Lung (tissue), 12 donors: ENCODE data around the gene ARG2. TPM values are rescaled to one million over a fixed set of nuclear protein-coding genes. Genes with fewer than 3 reads are reported as not detected.

Experiments used
- ATAC-seq: fragments of 200-7000 bp; cut with Tn5 transposase; one replicate; pipeline ENCODE4 v1.9.1; 2020; ENCODE audit warnings: moderate number of reproducible peaks; ENCODE audit not compliant: insufficient read depth, low FRiP score
- DNase-seq, 3 donors: peaks; one replicate each; pipeline ENCODE4 v3.0.0-alpha.2; 2013 to 2017
- H3K27ac ChIP-seq, 2 donors: one replicate each; pipeline ENCODE4 v1.5.1; 2013; ENCODE audit warnings: mild to moderate bottlenecking in 2 of 2, moderate library complexity in 2 of 2, control low read depth in 1 of 2, inconsistent platforms in 1 of 2, low read depth in 1 of 2, low read length in 1 of 2
- H3K27me3 ChIP-seq, 3 donors: one replicate each; pipeline ENCODE4 v1.5.1; 2013; ENCODE audit warnings: low read length in 2 of 3; ENCODE audit not compliant: control insufficient read depth in 3 of 3, insufficient read depth in 3 of 3
- H3K36me3 ChIP-seq, 4 donors: one replicate each; pipeline ENCODE4 v1.5.1; 2013; ENCODE audit warnings: low read length in 4 of 4, mild to moderate bottlenecking in 1 of 4, moderate library complexity in 1 of 4; ENCODE audit not compliant: control insufficient read depth in 4 of 4, insufficient read depth in 4 of 4
- H3K4me1 ChIP-seq, 5 donors: one replicate each; pipeline ENCODE4 v1.5.1; 2013; ENCODE audit warnings: low read length in 5 of 5, mild to moderate bottlenecking in 2 of 5, moderate library complexity in 1 of 5; ENCODE audit not compliant: control insufficient read depth in 5 of 5, insufficient read depth in 5 of 5
- H3K4me3 ChIP-seq: one replicate; pipeline ENCODE4 v1.5.1; 2013; ENCODE audit warnings: mild to moderate bottlenecking, control low read depth, moderate library complexity
- H3K9ac ChIP-seq, 2 donors: one replicate each; pipeline ENCODE4 v1.5.1; 2013; ENCODE audit warnings: low read length in 2 of 2, control low read depth in 1 of 2; ENCODE audit not compliant: insufficient read depth in 1 of 2
- H3K9me3 ChIP-seq, 4 donors: one replicate each; pipeline ENCODE4 v1.5.1; 2013; ENCODE audit warnings: low read length in 3 of 4, mild to moderate bottlenecking in 1 of 4, moderate library complexity in 1 of 4; ENCODE audit not compliant: control insufficient read depth in 4 of 4, insufficient read depth in 3 of 4
- CTCF ChIP-seq: IDR thresholded peaks from 2 replicates; pipeline ENCODE4 v1.5.1; 2012; ENCODE audit warnings: mild to moderate bottlenecking; ENCODE audit errors: control extremely low read depth, extremely low read depth
- WGBS, 2 donors: extraction: QIAGEN DNeasy Blood & Tissue Kit; methylation state at CpG; one replicate each; pipeline ENCODE4 v1.1.7; 2013; 5-methylcytosine and 5-hydroxymethylcytosine counted together
- polyA plus RNA-seq, 2 donors: library from polyadenylated mRNA; stranded (reverse); fragments of 200-250 nt; gene quantifications; one replicate each; pipeline ENCODE4 v1.2.1, GENCODE V29; 2013
- total RNA-seq, 2 donors: library from RNA; depleted of rRNA in 1 of 2; stranded (reverse); fragments of >200 nt in 1 of 2; gene quantifications; one replicate each; pipeline ENCODE4 v1.2.1, GENCODE V29; 2014 to 2021
- donor health status: control.
- donor health status: control.
- donor health status: Bipolar disorder and iron deficiency.
- donor health status: healthy.
- donor health status: DM: yes; HTN: yes; CAD: no.

Gene ARG2
- total and polyA plus RNA-seq, 4 donors, result 1.1 to 5.9 (median 5.0) TPM

DNA sequence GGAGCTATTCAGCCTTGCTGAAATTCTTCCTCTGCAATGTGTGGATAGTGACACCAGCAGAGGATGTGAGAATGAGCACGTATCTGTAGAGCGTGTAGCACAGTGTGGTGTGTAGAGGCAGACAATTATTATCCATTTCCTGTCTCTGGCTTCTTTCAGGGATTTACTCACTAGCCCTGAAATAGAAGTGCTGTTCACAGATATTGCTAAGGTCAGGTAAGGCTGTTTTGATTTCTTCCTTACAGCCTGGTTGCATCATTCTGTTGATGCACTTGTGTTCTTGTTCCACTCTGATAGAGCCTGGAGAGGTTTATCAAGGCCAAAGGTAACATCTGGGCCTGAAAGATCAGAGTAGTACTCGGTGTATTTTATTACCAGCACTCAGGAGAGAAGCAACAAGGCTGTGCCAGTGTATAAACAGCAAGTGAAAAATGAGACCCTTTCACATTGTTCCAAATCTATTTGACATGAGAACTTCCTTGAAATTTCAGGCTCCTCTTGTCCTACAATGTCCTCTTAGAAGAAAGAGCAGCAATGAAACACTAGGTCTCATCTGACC, 16.7 kb downstream of the ARG2 start:
- no peak overlapping the region for H3K9ac ChIP-seq
- no peak for TF ChIP-seq CTCF
- no peaks in the 10 kb centered on the region for H3K4me1 ChIP-seq
- H3K4me3 ChIP-seq, result no peak overlapping the region
- H3K27ac ChIP-seq, result no peak overlapping the region
- H3K27me3 ChIP-seq, result no peaks in the 10 kb centered on the region
- ATAC-seq (no peak), DNase-seq (no peak)
- WGBS, 2 donors, result 82 to 85% methylated on average over 3 of the region's 3 CpGs
- H3K9me3 ChIP-seq, result no peaks in the 10 kb centered on the region
- no peaks in the 10 kb centered on the region for H3K36me3 ChIP-seq

- 93 to 96% methylated on average over 3 of the region's 3 CpGs for WGBS, 2 donors
- H3K4me1 ChIP-seq, result no peaks in the 10 kb centered on the region
- no peaks in the 10 kb centered on the region for H3K27me3 ChIP-seq
- no peak overlapping the region for H3K4me3 ChIP-seq
- TF ChIP-seq CTCF, result no peak
- H3K27ac ChIP-seq, result no peak overlapping the region
- H3K36me3 ChIP-seq, result no peaks in the 10 kb centered on the region
- no peak overlapping the region for H3K9ac ChIP-seq
- DNase-seq (no peak), ATAC-seq (no peak)
- H3K9me3 ChIP-seq, result no peaks in the 10 kb centered on the region
These were observed 18.9 kb downstream of the ARG2 start for GRCh38 chr14:67638642-67639041.

- Histone ChIP-seq H3K27ac (no peak overlapping the region), H3K36me3 (peaks cover 0 to 7% (median 2%) of the 10 kb centered on the region in 4 donors), H3K4me1 (peaks cover 0 to 6% (median 0%) of the 10 kb centered on the region in 5 donors), H3K27me3 (no peaks in the 10 kb centered on the region), H3K9me3 (no peaks in the 10 kb centered on the region), H3K4me3 (no peak overlapping the region), H3K9ac (no peak overlapping the region)
- DNase-seq (no peak), ATAC-seq (no peak)
- WGBS, 2 donors, result 97 to 100% methylated on average over 1 of the region's 1 CpG
- no peak for TF ChIP-seq CTCF
These were observed 21.8 kb downstream of the ARG2 start for GRCh38 chr14:67641480-67641879.
